GM19467 (cell line): ENCODE measurements around the gene CEP170B.
"Not testable (repeated sequence)": the region's sequence is repeated elsewhere in the genome, so short reads cannot be mapped to it uniquely, and the experiment has no call there.

Experiments used
- ATAC-seq: cut with Tn5 transposase; IDR thresholded peaks from one replicate; pipeline ENCODE4 v1.9.1; 2021; ENCODE audit warnings: mild to moderate bottlenecking, moderate library complexity; ENCODE audit not compliant: unreplicated experiment

The CEP170B gene

GRCh38 chr14:104888489-104889374 lies 23.7 kb downstream of the CEP170B start:
- ATAC-seq: no peak

- ATAC-seq: no peak
Measured at GRCh38 chr14:104889375-104889757, 24.3 kb downstream of the CEP170B start.

- ATAC-seq: not testable (repeated sequence)
Measured at GRCh38 chr14:104890292-104890691, 25.2 kb downstream of the CEP170B start.

- no peak for ATAC-seq
Measured at GRCh38 chr14:104891121-104891551, 26.1 kb downstream of the CEP170B start.

- ATAC-seq: no peak
Measured at GRCh38 chr14:104891664-104892530, 26.8 kb downstream of the CEP170B start.

GRCh38 chr14:104892531-104893434 lies 27.7 kb downstream of the CEP170B start:
- ATAC-seq: no peak

GRCh38 chr14:104893435-104894207 lies 28.6 kb downstream of the CEP170B start:
- ATAC-seq: no peak

- no peak for ATAC-seq
Measured at GRCh38 chr14:104894331-104895206, 29.5 kb downstream of the CEP170B start.

GRCh38 chr14:104895207-104895785 lies 30.2 kb downstream of the CEP170B start:
- no peak for ATAC-seq

- no peak for ATAC-seq
Measured at GRCh38 chr14:104895786-104896661, 31.0 kb downstream of the CEP170B start.

- no peak for ATAC-seq
Measured at GRCh38 chr14:104897330-104898194, 32.5 kb downstream of the CEP170B start.

GRCh38 chr14:104898195-104898558 lies 33.1 kb downstream of the CEP170B start:
- ATAC-seq: no peak

GRCh38 chr14:104898870-104899510 lies 33.9 kb downstream of the CEP170B start:
- no peak for ATAC-seq

- ATAC-seq: no peak
Measured at GRCh38 chr14:104899781-104900180, 34.7 kb downstream of the CEP170B start.

- no peak for ATAC-seq
Measured at GRCh38 chr14:104900639-104901512, 35.8 kb downstream of the CEP170B start.
